Renal pelvis (tissue), 4 donors: ENCODE results near the gene ORC1. TPM values are rescaled to one million over a fixed set of nuclear protein-coding genes. Genes with fewer than 3 reads are reported as not detected.
"Not testable (repeated sequence)": the region's sequence is repeated elsewhere in the genome, so short reads cannot be mapped to it uniquely, and the experiment has no call there.

Experiments used
- DNase-seq: peaks from one replicate; pipeline ENCODE4 v3.0.0-alpha.2; 2013
- polyA plus RNA-seq, 3 donors: library from polyadenylated mRNA; unstranded; fragments of 120-200 nt; gene quantifications; one replicate each; pipeline ENCODE4 v1.2.1, GENCODE V29; 2013; ENCODE audit not compliant: insufficient read length in 3 of 3

ORC1 gene
- polyA plus RNA-seq, 3 donors = 7.5 to 8.6 (median 7.7) TPM

GRCh38 chr1:52393174-52393573 lies 11.0 kb downstream of the ORC1 start:
- DNase-seq = no peak

GRCh38 chr1:52386458-52386857 lies 17.8 kb downstream of the ORC1 start:
- no peak for DNase-seq

- no peak for DNase-seq
Observed at GRCh38 chr1:52385376-52385775, 18.8 kb downstream of the ORC1 start.

- DNase-seq = not testable (repeated sequence)
Observed at GRCh38 chr1:52369851-52370250, 34.4 kb downstream of the ORC1 start.

- DNase-seq = peak; percentile 61
Observed at GRCh38 chr1:52368383-52369172, 35.6 kb downstream of the ORC1 start.

DNA sequence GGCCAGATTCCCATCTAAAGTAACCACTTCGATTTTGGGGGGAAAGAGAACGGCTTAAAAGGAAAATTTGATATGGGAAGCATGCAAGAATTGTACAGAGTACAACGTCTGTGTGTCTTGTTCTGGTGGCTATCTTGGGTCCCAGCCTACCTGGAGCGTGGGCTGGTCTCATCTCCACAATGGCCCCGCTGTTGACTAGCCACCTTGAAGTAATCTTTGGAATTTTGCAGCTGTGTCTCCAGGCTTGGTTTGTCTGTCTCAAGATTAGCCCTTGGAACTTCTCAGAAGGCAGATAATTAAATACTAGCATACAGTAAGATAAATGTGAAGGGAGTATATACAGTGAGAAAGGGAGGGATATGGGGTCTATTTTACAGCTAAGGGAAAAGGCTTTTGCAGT lies 37.0 kb downstream of the ORC1 start:
- DNase-seq = no peak

GRCh38 chr1:52366517-52366827 lies 37.8 kb downstream of the ORC1 start:
- no peak for DNase-seq

- peak; percentile 97 for DNase-seq
Observed at GRCh38 chr1:52365746-52366516, 38.3 kb downstream of the ORC1 start, which contains the start of gene CC2D1B. Gene CC2D1B (minus strand): TSS chr1:52366205. CDS start chr1:52364620, 1,585 bp downstream.

- DNase-seq = no peak
Observed at GRCh38 chr1:52365071-52365745, 39.0 kb downstream of the ORC1 start.

- no peak for DNase-seq
Observed at GRCh38 chr1:52364235-52364839, 39.9 kb downstream of the ORC1 start.

DNA sequence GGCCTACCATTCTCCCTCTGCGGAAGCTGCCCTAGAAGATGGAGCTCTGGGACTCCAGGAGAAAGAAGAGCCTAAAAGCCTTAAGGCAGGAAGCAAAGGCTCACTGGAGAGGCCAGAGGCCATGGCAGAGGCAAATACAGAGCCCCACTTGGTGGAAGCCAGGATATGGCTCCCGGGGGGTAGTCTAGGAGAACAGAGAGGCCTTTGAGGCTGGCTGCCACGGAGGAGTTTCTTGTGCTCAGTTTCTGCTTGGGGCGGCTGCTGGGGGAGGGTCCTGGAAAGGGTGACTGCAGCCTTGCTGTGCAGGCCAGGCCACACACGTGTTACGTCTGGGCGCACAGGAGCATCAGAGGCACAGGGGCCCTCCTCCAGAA lies 43.6 kb downstream of the ORC1 start:
- no peak for DNase-seq

DNA sequence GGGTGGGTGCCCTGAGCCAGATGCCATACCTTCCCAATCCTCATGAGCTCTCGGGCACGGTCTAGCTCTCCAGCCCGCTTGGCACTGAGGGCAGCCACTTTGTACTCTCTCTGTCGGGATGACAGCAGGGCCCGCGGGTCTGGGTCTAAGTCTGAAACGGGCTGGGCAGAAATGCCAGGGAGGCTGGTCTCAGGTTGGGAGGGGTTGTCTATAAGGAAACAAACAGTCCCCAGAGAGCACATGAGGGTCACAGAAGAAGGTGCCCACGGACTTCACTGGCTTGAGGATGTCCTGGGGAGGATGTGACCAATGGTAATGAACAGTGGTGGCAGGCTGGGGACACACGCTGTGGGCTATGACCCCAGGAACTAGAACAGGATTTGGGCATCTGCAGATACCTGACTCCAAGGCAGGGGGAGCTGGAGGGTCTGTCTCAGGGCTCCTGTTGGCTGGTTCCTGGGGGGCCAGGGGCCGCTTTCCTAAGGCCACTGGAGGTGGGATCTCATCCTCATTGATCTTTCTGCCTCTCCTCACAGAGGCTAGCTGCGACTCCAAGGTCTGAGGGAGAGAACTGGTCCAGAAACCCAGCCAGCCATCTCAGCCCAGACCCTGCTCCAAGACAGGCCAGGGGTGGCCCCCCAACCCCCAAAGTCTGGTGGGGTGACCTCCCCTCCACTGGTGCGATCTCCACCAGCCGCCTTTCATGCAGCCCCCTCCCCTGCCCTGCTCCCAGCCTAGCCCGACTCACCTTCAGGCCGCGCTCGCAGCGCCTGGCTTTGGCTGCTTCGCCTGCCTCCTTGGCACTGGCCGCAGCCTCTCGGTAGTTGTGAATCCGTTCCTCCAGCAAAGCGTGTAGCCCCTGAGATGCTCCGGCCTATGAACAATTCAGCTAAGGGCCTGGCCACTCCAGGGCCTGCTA lies 44.3 kb downstream of the ORC1 start:
- DNase-seq = no peak

GRCh38 chr1:52358851-52359497 lies 45.2 kb downstream of the ORC1 start:
- no peak for DNase-seq

GRCh38 chr1:52357397-52357796 lies 46.8 kb downstream of the ORC1 start:
- no peak for DNase-seq

- no peak for DNase-seq
Observed at GRCh38 chr1:52356818-52357355, 47.3 kb downstream of the ORC1 start.

DNA sequence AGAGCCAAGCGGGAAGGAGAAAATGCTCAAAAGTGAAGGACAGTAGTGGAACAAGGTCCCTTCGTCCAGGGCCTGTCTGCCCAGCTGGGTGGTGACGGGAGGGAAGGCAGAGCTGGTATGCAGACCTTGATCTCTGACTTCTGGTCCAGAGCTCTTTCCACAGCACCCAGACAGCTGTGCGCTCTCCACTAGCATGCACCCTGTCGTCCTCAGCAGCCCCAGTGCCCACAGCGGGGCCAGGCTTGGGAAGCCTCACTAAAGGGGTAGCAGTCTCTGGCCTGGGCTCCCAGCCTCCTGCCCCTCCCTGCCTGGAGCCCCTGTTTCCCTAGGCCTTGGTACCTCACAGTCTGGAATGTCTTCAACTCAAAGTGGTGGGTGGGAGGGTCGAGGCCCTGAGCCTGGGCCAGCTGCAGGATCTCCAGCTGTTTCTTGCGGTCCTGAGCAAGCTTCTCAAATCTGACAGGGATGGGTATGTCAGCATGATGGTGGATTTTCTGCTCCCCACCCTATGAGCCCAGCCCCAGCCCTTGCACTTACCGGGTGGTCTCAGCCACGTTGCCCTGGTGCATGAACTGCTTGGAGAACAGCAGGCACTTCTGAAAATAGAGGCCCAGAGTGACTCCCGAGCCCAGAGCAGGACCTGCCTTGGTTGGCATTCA lies 48.2 kb downstream of the ORC1 start:
- DNase-seq = no peak

DNA sequence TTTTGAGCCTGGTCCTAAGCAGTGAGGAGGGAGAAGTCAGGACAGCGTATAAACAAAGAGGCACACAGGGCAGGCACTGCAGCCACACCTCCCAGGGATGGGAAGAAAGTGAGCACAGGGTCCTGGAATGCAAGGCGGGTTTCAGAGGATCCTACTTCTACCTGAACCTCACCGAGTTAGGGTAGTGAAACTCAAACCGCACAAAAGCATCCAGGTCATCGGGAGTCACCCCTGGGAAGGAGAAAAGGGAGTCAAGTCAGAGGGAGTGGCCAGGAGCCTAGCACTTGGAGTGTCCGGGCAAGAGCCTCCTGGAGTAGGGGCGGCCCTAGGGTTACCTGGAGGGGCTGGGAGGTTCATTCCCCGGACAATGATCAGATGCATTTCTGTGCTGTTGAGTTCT lies 48.8 kb downstream of the ORC1 start:
- DNase-seq = no peak

DNA sequence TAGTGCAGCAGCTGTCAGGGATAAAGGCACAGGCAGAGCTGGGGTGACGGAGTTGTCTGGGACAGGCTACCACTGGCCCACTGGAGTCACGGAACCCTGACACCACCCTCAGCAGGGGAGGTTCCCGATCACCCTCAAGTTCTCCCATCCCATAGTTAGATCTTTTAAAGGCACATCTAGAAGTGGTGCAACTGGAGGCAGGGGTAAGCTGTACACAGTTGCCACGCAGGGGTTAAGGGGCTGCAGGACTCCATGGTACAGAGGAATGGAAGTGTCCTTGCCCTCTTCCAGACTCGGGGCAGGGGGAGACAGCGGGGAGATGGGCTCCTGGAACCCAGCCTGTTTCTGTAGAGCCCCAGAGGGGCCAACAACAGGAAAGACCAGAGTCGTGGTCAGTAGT lies 51.5 kb downstream of the ORC1 start:
- DNase-seq = no peak

DNA sequence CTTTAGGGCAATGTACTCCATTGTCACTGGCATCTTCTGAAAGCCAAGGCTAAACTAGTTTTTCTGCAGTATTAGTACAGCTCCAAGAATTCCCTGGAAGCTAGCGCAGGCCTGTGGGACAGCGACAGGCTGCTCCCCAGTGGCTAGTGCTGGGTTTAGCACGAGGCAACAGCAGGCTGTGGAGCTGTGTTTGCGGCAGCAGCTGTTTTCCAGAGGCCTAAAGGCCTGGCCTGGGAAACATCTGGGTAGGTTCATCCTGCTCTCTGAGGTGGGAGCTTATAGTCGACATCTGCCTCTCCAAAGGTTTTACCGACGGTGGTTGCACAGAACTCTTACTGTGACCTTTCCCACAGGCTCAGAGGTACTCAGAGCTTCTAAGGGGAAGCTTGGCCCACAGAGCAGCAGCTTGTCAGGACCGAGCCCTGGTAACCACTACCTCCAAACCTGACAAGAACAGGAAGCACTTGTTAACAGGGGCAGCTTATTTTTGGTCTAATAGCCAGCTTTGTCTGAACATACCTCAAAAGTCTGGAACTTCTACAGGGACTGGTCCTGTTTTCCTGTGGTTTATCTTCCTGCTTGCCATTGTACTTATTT lies 55.4 kb downstream of the ORC1 start:
- no peak for DNase-seq

DNA sequence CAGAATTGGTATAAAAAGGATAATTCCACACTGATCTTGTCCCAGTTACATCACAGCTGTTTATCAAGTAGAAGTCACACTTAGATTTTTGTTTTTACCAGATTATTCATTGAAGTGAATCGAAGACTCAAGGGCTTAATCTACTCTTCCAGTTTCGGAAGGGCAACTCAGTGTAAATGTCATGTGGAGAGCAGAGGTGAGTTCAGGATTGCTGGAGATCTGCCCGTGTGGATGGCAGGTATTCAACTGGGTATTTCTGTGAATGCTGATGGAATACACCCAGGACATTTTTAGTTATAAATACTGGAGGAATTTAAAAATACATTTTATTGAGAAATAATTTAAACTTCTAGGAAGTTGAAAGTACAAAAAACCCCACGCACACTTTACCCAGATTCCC lies 57.6 kb downstream of the ORC1 start:
- no peak for DNase-seq
